NOMO-1 (cell line): Measurements from ENCODE around the gene DSE.

ENCODE experiments used
- DNase-seq, 2 experiments: peaks; one replicate each; lab custom pipeline; 2025; ENCODE audit not compliant: unreplicated experiment in 2 of 2; lab: John Stamatoyannopoulos, UW

DSE gene

GRCh38 chr6:116471531-116471930 is 100.8 kb downstream of the DSE start:
- DNase-seq = no peak

GRCh38 chr6:116472706-116473105 is 102.0 kb downstream of the DSE start:
- no peak for DNase-seq

- peak; percentile 28 to 74 for DNase-seq
These were observed 104.4 kb downstream of the DSE start for GRCh38 chr6:116475141-116475540.

GRCh38 chr6:116476002-116476678 is 105.4 kb downstream of the DSE start:
- peak; percentile 71 to 93 for DNase-seq

GRCh38 chr6:116482780-116483179 is 112.0 kb downstream of the DSE start:
- DNase-seq = no peak

GRCh38 chr6:116483616-116484015 is 112.9 kb downstream of the DSE start:
- no peak for DNase-seq

GRCh38 chr6:116485559-116486184 is 114.9 kb downstream of the DSE start:
- DNase-seq = no peak

- DNase-seq = no peak
These were observed 121.0 kb downstream of the DSE start for GRCh38 chr6:116491610-116492330.

- DNase-seq = peak in 1 of 2 experiments; percentile 42
These were observed 121.8 kb downstream of the DSE start for GRCh38 chr6:116492331-116493067.
